T-helper 9 cell (primary cell): ENCODE measurements around the gene TTLL11.

Source experiments
- DNase-seq: peaks from one replicate; pipeline ENCODE4 v3.0.0-alpha.2; 2020

TTLL11 gene

DNA sequence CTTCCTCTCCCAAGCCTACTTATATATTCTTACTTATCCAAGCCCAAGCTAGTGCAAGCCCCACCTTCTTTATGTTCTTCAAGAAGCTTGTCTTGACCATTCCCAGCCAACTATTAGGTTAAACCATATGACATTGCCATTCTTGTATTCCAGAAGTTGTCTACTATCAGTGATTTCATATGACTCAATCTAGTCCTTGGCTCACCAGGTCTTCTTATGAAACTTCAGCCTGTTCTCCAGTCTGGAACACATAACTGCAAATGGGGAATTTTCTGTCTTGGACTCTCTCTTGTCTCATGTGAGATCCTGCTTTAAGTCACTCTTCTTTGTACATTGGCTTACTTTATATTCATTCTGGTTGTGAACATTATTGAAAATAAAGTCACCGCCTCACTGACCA lies 130.7 kb downstream of the TTLL11 start:
- no peak for DNase-seq

DNA sequence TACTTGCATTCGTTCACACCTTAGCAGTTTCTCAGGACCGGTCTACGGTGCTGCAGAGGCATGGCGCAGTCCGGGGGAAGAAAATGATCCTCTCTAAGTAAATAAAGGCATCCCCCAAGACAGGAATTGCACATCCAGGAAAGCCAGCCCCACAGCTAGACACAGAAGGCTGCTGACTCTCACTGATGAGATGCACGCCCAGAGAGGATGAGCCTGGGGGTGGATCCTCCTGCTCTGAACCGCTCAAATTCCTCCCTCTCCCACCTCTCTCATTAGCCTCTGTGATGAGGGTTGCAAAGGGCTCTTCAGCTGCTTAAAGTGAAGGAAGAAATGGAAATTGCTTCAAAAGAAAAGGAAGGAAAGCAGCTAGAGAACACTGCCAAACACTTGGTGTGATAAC lies 132.4 kb downstream of the TTLL11 start:
- DNase-seq, result no peak

DNA sequence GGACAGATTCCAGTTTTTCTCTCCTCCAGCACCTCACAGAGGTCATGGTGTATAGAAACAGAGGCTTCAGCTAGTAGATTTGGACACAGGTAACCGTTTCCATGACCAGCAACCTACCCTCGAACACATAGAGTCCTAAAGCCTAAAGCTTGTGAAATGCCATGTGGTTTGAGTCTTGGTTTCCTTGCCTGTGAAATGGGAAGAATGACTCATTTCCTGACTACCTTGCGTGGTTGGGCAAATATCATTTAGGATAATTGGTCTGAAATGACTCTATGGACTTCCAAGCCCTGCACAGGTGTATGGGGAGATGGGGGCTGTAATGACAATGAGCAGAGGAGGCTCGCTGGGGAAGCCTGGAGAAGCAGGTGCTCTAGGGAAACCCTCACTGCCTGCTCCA lies 134.6 kb downstream of the TTLL11 start:
- DNase-seq, result no peak

- DNase-seq, result no peak
These were observed 136.3 kb downstream of the TTLL11 start for GRCh38 chr9:121956808-121957207.

- no peak for DNase-seq
These were observed 137.5 kb downstream of the TTLL11 start for GRCh38 chr9:121955649-121956048.

- no peak for DNase-seq
These were observed 138.5 kb downstream of the TTLL11 start for GRCh38 chr9:121954477-121955140.

GRCh38 chr9:121952611-121953010 lies 140.5 kb downstream of the TTLL11 start:
- DNase-seq, result no peak

DNA sequence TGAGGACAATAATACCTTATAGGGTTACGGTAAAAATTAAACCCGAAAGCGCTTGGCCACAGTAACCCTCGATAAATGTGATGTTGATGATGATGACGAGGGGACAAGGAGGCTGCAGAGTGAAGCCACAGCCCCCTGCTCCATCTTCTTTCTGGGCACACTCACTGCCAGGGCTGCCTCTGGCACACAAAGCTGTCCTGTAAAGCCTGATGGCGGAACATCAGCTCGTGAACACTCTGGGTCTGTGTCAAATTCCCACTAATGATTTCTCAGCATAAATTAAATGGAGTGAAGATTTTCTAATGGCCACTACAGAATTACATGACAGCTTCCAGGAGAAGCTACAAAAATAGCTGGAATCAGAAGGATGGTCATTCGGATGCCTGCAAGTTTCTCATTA lies 142.2 kb downstream of the TTLL11 start:
- DNase-seq, result no peak

DNA sequence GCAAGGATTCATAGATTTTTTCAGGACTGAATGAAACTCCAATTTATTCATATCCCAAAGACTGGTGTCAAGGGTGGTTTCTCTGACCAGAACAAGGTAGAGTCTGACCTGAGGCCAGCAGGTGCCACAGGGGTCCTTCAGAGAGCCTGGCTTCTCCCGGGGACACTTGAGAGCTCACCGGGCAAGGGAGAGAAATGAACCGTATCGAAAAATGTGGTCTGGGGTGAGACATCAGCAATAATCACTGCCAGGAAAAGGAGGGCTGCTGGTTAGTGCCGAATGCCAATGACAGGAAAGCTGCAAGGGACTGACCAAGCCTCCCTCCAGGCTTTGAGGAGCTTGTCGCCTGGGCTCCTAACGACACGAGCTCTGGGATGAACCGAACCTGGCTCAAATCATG lies 142.7 kb downstream of the TTLL11 start:
- no peak for DNase-seq

- DNase-seq, result no peak
These were observed 143.3 kb downstream of the TTLL11 start for GRCh38 chr9:121949766-121950165.

DNA sequence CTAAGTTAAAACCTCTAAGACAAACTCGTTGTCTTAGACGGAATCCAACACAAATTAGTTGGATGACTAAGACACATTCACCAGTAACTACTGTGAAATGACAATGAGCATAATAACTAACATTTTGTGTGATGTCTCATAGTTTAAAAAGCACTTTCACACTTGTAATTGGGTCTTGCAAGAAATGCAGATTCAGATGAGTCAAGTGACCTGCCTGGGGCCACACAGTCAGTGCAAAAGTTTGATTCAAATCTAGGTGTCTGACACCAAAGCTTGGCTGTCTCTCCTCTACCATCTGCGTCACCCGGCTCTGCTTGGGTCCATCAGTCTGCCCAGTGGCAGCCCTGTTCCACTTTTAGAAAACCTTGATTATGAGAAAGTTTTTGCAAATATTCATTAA lies 143.7 kb downstream of the TTLL11 start:
- no peak for DNase-seq

- no peak for DNase-seq
These were observed 145.3 kb downstream of the TTLL11 start for GRCh38 chr9:121947775-121948174.

DNA sequence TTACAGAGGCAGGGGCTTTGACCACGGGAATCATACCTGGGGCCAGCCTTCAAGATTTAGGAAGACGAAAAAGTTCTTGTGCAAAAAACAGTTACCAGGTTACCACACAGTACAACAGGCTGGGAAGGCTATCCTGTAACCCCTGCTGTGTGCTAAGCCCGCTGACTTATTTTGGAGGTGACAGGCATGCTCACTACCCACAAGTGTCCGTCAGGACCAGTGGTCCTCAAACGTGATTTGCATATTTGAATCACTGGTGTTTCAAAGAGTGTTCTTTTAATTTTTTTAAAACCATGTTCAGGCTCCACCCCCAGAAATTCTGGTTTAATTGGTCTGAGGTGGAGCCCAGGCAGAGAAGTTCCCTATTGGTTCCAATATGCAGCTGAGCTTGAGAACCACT lies 146.6 kb downstream of the TTLL11 start:
- DNase-seq, result no peak

GRCh38 chr9:121945849-121946248 lies 147.3 kb downstream of the TTLL11 start:
- DNase-seq, result no peak

- DNase-seq, result no peak
These were observed 147.8 kb downstream of the TTLL11 start for GRCh38 chr9:121945281-121945680.

DNA sequence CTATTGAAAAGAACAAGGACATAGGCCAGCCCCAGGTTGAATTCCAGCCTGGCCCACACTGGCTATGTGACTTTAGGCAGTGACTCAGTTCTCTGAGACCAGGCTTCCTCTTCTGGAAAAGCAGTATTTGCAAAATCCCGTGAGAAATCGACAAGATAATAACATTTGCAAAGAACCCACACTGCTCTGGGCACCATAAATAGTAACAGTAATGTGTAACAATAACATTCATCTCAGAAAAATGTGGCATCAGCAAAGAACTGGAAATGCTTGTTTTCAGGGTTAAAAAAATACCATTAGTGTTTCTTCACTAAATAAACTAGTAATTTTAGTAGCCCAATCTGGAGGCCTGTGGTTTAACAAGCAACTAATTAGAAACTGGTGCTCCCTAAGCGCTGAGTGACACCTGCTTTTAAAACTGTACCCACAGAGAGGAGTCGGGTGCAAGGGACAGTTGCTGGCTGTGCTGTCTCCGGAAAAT lies 148.4 kb downstream of the TTLL11 start:
- DNase-seq, result no peak

DNA sequence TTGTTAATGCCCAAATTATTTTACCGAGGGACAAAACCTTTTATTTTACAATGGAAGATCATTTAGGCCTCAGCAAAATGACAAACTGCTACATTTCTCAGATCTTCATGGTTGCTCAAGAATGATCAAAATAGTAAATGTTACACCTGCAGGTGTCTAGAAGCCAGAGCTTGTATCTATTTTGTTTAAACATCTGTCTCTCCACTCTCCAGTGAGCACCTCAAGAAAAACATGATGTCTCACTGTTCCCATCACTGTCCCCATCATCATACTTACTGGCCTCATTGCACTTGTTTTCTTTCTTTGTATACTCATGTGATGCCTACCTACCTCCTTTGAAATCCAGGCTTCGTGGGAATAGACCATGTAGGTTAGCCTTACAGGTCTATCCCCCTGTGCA lies 149.6 kb downstream of the TTLL11 start:
- no peak for DNase-seq

GRCh38 chr9:121942866-121943382 lies 150.2 kb downstream of the TTLL11 start:
- no peak for DNase-seq

DNA sequence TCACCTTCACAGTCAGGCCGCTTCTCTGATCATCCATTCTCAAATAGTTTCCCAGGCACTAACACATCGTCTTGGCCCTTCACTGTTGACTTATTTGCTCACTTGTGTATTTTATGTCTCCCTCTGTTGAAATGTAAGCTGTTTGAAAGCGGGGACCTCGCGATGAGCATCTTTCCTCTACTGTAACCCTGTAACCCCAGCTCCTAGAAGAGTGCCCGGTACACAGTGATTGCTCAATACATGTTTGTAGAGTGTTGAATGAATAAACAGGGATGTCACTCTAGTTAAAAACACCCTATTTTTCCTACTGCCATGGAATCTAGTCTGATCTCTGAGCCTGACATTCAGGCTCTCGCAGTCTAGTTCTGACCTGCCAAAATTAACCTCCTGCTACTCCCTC lies 150.8 kb downstream of the TTLL11 start:
- no peak for DNase-seq

GRCh38 chr9:121939643-121940042 lies 153.5 kb downstream of the TTLL11 start:
- no peak for DNase-seq

- no peak for DNase-seq
These were observed 154.5 kb downstream of the TTLL11 start for GRCh38 chr9:121938621-121939020.

DNA sequence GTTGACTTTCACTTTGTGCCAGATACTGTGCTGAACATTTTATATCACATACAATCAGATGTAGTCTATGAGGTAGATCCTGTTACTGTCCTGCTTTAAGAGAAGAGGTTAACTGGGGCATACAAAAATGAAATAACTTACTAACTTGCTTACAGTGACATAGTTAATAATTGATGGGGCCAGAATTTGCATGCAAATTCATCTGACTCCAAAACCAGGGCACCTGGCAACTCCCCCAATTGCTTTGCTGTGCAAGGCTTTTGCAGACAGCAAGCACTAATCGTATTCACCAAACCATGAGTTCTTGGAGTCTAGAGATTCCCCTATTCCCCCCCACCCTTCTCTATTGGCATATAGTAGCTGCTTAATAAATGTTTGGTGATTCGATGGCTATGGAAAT lies 155.9 kb downstream of the TTLL11 start:
- no peak for DNase-seq

GRCh38 chr9:121935739-121936138 lies 157.4 kb downstream of the TTLL11 start:
- no peak for DNase-seq

DNA sequence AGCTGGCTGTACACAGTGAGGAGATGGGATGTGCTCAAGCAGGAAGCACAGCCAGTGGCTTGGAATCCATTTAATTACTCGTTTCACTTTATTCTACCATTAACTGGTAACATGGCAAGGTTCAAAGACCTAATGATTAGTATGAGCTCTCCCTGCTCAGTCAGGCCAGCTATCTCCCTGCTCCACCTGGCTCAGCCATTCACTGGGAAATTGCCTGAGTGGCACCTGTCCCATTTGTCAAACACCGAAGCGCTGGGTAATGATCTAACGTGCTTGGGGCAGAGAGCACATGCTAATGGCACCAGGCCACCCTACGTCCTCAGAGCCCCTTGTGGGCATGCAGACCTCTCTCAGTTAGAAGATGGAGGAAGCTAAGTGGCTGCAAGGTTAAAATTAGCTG lies 162.2 kb downstream of the TTLL11 start:
- DNase-seq, result no peak
